LoVo (cell line): ENCODE measurements around the gene WDR36.

Source experiments
- DNase-seq: peaks from one replicate; pipeline ENCODE4 v3.0.0-alpha.2; 2016; ENCODE audit warnings: low spot score

Gene WDR36

DNA sequence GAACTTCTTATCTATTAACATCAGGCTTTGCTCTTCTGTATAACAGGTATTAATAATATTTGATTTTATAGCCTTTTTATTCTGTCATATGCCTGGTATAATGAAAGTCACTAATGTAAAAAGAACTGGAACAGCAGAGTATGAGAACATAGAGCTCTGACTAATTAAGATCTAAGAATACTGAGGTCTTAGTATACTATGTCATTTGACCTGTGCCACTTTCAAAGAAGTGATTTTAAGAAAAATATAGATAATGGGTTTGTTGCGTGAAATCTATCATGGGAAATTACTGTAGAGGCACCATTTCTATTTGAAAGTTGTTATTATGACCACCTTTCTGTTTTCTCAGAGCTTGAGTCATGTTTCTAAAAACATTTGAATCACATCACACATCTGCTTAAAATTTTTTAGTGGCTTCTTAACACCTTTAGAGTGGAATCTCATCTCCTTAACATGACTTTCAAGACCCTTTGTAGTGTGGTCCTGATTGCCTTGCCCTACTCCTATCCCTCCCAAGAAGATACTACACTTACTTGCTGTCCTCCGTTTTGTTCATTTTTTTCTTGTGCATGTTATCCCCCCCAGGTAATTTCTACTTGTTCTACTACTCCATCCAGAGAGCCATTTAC is 14.3 kb downstream of the WDR36 start:
- DNase-seq: no peak

DNA sequence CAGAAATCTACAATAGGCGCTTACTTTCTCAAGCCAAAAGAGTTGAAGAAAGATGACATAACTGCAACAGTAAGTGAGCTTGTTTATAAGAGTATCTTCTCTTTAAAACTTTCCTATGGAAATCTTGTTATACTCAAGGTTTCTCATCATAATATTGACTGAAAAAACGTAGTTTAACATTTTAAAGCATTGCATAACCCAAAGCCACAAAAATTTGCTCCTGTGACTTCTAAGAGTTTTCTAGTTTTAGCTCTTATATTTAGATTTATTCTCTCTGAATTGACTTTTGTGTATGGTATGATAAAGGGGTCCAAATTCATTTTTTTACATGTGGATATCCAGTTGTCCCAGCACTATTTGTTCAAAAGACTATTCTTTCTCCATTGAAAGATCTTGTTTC is 15.2 kb downstream of the WDR36 start:
- no peak for DNase-seq

DNA sequence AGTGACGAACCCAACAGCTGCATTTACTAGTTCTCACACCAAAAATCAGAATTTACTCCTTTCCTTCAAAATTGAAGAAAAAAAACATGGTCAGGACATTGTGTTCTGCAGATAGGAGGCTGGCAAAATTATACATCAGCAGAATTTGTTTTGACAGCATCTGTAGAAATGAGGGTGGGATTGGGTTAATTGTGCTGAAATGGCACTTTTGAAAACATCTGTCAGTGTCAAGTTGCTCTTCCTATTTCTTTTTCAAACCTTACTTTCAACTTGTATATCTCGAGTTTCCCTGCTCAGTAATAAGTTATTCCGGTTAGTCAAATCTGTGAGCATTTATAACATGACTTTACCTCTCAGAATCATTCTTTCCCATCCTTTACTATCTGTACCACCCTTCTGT is 19.8 kb downstream of the WDR36 start:
- no peak for DNase-seq

DNA sequence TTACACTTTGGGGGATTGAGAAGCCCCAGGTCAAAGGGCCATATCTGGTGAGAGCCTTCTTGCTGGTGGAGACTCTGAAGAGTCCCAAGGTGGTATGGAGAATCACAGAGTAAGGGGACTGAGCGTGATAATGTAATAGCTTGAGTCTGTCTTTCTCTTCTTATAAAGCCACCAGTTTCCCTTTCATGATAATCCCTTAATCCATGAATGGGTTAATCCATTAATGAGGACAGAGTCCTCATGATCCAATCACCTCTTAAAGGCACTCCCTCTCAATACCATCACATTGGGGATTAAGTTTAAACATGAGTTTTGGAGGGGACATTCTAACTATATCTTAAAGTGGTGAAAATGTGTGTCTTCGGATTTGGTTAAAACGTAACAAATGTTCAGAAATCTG is 21.5 kb downstream of the WDR36 start:
- no peak for DNase-seq

DNA sequence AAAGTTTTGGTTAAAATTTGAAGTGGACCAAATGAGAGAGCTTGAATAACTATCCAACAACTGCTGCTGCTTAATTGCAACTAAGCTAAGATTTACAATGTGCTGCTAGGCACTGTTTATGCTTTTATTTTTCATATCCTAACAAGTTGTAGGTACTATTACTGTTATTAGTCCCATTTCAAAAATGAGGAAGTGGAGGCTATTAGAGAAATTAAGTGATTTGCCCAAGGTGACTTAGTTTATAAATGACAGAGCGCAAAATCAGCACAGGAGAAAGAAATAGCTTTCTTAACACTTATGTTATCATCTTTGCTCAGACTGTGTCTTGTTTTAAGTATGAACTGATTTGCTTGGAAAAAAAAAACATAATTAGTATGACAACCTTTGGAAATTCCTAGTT is 23.1 kb downstream of the WDR36 start:
- no peak for DNase-seq

DNA sequence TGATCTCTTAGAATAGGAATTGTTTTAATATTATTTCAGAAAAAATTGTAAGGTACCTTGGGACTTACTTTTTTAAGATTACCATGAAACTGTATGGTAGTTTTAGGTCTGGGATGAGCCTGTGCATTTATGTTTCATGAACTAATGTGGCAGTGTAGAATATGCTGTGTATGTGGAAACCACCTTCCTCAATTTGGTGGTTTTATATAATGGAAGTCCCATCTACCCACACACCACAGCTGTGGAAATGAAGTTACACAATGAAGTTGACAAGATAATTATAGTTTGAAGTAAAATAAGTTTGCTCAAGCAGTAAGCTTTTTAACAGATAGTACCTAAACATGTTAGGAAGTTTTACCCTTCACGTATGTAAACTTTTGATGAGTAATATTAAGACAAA is 24.4 kb downstream of the WDR36 start:
- no peak for DNase-seq

DNA sequence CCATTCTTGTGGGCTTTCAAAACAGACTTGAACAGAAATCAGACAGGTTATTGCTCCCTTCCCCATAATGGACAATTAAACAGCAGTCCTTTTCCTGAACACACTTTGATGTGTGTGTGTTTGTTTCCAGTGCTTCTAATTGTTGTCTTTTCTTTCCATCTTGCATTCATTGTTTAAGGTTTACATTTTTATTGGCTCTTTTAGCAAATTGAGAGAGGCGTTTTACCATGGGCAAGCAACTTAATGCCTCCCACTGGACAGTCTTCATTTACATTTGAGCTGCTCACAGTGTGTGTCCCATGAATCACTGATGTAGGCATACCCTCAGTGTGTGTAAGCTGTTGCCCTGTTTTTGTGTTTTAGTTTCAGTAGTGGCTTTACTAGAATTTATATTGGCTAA is 25.0 kb downstream of the WDR36 start:
- DNase-seq: no peak

DNA sequence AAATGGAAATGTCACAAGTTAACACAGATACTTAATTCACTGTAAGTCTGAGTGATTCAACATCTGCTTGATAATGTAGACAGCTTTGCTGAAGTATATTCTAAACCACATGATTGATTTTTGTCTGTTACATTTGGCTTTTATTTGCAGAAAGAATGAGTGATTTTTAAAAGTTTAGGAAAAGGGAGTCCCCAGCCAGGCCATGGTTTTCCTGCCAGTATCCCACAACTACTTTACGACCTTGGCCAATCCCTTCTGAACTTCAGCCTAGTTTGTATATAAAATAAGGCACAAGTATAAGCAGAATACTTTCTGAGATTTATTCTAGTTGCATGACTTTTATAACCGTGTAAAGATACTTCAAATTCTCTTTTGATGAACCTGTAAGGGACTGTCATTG is 27.1 kb downstream of the WDR36 start:
- no peak for DNase-seq

DNA sequence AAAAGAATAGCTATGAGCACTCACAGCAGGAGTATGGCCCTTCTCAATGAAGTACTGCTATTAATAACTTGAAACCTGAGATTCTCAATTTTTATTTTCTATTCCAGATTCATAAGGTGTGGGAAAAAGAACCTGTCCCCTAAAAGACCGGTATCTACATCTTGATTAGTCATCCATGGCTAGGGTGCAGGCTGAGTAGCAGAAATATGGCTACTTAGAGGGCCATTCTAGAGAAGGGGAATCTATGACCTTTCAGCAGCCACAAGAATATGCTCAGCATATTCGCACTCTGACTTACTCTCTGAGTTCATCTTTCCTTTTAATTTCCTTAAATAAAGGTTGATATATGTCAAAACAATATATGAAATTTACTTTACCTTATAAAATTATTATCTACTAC is 27.7 kb downstream of the WDR36 start:
- DNase-seq: no peak

DNA sequence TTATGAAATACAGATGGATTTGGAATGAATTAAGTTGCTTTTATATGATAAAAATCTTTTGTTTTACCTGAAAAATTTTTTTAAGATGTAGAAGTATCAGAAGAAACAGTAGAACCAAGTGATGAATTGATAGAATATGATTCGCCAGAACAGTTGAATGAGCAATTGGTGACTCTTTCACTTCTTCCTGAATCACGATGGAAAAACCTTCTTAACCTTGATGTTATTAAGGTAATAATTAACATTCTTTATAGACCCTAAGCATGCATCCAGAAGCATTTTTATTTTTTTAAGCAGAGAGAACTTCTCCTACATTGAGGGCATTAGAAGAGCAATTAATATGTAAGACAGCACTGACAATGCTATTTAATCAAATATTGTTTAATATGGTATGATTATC is 28.8 kb downstream of the WDR36 start:
- DNase-seq: no peak

DNA sequence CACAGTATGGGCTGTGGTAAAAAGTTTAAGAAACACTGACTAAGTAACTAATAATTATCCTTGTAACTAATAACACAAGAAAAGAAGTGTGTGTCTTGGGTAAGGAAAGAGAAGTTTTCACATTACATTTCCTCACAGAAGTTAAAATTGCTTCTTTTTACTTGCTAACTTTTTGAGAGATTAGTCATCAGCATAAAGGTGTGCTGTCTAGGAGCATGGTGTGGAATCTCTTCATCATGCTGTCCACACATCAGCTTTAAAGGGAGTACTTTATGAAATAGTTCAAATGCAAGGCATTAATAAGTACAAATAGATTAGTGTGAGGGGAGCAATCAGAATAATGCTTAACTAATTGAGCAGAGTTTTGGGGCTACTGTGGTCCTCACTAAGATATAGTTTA is 29.8 kb downstream of the WDR36 start:
- no peak for DNase-seq

DNA sequence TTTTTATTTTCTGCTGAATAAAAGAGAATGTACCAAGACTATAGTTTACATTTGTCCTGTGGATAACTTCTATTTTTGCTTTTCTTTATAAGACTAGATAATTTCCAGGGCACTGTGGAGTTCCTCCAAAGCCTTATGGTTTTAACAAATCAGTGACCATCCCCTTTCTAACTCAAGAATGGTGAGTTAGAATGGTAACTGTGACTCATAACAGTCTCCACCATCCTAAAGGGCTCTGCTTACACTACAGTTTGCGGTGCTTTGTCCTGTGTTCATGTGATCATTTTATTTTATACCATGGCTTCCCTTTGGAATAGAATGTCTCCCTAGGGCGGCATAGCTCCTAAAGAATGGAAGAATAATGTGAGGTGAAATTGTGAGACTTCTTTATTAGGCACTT is 30.2 kb downstream of the WDR36 start:
- DNase-seq: no peak

DNA sequence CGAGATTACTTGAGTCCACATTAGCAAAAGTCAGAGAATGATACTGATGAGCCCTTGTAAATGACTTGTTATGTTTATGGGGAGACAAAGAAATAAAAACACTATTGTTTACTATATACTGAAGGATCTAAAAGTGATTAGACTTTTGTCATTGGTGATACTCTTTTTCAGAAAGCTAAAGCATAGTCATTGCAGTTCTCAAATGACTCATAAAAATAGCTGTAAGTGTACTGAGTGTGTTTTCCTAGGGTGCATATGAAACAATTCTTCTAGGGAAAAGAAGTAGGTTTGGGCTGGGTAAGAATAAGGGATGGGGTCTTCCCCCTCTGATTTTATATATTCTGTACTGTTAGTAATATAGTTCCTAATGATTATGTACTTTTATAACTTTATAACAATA is 32.6 kb downstream of the WDR36 start:
- DNase-seq: no peak

DNA sequence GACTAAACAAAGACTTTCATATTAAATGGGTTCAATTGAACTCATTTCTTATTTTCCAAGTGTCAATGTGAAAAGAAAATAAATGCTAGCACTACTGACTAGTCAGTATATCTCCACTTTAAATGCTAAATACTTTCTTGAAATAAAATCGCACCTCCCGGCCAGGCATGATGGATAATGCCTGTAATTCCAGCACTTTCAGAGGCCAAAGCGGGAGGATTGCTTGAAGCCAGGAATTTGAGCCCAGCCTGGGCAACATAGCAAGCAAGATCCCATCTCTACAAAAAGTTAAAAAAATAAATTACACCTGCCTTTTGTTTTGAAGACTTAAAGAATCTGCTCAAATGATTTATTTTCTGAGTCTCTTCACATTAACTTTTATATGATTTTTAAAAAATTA is 34.7 kb downstream of the WDR36 start:
- no peak for DNase-seq

DNA sequence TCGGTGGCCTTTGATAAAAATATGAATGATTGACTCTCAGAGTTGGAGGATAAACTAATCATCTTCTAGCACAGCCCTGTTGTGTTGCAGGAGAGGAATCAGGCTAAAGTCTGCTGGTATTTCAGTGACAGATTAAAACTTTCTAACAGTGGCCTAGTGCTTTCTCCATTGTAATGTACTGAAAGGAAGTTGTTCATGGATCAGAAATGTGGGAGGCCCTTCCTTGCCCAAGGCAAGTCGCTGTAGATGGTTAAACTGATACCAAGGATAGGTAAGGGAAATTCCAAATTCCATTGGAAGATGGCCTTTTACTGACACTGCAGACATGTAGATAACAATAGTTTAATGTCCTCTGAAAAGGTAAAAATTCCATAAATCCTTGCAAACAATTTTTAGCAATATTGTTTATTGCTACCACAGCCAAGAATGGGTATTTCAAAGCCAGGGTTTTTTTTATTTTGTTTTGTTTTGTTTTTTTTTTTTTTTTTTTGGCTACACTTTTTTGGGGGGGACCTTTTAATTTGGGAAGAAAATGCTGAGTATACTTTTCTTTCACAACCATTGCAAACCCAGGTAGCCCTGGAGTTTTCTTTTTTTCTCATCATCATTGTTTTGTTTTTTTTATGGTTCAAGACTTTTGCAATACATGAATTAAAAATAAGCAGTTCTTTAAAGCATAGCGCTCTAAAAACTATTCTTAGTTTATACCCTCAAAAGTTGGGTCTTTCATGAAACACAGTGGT is 35.5 kb downstream of the WDR36 start:
- DNase-seq: no peak

DNA sequence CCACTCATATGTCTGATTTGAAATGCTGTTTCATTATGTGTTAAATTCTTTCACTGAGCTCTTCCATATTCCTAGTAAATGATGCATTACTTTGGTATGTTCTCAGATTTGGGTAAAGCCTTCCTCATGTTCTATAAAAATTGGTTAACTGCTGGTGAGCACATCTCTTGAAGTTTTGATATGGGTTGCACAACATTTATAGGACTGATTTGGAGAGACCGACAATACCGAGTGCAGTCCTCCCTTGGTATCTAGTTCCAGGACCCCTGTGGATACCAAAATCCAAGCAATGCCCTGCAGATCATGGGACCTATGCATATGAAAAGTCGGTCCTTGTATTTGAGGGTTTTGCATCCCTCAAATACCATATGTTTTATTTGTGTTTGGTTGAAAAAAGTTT is 37.8 kb downstream of the WDR36 start:
- no peak for DNase-seq

DNA sequence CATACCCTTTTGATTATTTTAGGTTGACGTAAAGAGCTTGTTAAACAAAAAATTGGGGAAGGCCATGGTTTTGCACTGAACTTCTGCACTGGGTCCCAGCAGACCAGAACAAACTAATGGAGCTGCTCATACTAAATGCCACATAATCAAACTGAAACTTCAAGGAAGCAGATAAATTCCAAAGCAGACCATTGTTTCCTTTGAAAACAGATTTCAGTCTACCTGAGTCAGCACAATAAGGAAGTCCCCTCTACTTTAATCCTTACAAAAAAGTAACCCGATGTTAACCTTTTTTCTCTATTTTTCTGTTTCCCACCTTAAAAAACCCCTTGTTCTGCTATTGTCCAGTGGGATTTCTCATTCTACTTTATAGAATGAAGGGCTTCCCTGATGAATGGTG is 39.2 kb downstream of the WDR36 start:
- DNase-seq: no peak

DNA sequence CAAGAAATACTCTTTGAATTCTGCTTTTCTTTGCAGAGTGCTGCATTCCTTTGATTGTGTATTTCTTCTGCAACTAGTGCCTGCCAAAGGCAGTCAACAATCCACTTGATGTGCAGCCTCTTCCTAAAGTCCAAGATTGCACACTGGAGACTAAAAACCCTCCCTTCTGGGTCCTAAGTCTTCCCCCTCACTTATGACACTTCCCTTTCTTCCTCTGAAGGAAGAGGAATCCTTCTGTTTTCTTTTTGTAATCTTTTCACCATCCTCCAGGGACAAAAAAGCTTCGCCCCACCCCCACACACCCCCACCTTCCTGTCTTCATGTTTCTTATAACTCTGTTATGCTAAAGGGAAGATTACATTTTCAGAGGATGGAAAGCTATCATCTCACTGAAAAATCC is 39.9 kb downstream of the WDR36 start:
- no peak for DNase-seq

DNA sequence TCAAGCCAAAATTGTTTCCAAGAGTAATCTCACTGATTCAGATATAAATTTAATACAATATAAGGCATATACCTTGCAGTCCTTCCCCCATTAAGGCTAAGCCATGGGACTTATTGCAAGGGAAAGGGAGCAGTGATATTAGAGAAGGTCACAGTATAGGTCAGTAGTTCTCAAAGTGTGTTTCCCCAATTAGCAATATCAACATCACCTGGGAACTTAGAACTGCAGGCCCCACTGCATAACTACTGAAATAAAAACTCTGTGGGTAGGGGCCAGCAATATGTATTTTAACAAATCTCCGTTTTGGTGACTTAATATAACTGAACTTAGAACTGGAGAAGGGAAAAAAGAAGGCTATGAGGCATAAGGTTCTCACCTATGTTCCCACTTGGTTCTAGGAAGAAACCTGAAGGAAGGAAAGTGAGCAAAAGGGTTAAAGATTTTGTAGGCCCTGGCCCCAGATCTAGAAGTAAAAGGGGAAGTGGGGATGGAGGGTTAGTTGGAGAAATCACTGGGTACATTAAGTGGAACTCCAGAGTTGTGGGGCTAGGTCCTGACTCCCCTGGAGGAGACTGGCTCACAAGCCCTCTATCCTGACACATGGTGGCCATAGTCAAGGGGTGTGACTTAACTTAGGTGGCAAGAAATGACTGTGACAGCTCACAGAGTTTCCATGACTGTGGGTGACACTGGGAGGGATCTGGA is 40.7 kb downstream of the WDR36 start:
- DNase-seq: no peak

DNA sequence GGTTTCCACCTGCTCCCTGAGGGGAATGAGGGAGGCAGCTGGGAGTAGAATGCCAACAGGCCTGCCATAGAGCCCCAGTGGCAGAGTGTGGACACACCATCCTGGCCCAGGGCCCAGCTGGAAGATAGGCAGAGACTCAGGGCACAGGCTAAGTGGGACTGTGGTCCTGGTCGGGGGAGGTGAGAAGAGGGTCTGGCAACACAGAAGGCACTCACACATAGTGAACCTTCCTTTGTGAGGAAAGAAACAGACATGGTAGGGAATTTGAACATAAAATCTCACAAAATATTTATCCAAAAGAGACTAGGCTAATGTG is 41.2 kb downstream of the WDR36 start:
- no peak for DNase-seq

DNA sequence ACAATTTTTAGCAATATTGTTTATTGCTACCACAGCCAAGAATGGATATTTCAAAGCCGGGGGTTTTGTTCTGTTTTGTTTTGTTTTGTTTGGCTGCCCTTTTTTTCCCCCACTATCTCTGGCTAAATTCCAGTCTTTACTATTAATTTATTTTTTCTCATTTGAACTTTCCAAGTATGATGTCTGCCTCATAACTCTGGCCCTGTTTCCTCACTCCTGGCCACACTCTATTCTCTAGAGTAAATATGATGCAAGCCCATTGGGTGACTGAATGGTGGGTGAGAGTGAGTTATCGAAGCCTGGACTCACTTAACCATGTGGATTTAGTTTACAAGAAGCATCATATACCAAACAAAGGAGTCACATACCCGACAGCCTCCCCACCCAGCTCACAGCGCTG is 41.9 kb downstream of the WDR36 start:
- DNase-seq: no peak

DNA sequence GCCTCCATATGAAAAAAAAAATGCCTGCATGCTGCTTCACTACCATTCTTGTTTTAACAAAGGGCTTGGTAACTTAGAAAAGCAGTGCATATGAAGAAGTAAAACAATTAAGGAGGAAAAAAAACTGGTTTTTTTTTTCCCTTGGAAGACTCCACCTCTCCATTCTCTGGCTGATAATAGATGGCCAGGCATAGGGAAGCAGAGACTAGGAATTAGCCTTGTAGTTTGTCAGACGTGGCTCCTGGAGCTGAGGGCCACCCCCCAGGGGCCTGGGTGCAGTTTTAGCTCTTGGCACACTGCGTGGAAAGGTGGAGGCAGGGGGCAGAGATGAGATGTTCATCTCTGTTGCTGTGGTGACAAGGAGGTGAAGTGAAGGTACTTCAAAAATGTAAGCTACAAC is 42.7 kb downstream of the WDR36 start:
- no peak for DNase-seq

DNA sequence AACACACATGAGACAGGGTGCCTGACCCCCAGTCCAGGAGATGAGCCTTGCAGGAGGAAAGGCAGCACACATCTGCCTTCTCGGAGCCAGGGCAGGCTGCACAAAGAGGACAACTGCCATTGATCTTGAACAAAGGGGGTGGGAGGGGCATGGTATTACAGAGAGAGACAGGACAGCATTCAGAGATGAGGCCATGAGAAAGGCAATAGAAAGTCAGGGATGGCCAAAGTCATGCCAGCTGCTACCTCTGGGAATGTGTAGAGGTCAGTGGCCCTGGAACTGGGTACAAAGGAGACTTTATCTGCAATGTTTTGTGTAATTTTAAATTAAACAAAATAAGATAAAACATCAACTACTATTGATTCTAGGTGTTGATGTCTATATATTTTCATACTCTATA is 43.2 kb downstream of the WDR36 start:
- no peak for DNase-seq

DNA sequence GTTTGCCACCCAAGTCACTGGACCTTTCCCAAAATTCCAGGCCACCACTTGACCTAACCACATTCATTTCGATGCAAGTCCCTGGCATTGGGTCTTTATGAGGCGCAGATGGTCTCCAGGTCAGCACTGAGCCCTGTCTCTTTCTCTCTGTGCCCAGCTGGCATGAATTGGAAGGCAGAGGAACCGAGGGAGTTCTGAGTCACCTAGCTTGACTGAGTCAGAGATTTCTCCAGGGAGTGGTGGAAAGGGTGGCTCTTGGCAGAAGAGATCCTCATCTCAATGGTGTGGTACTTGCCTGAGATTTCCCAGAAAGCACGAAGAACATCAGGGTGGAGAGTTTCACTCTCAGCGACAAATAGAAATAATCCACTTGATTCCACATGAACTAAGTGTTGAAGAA is 43.8 kb downstream of the WDR36 start:
- DNase-seq: peak; percentile 33
